DMS 273 (cell line): ENCODE results near the gene MKNK1.

ENCODE experiments used
- DNase-seq: peaks from one replicate; lab custom pipeline; 2025; ENCODE audit not compliant: unreplicated experiment; lab: John Stamatoyannopoulos, UW

The MKNK1 gene

GRCh38 chr1:46525253-46525983, 78.7 kb downstream of the MKNK1 start:
- DNase-seq = peak; percentile 34

GRCh38 chr1:46524843-46525242, 79.2 kb downstream of the MKNK1 start:
- peak; percentile 31 for DNase-seq

GRCh38 chr1:46523496-46524353, 80.3 kb downstream of the MKNK1 start:
- peak; percentile 89 for DNase-seq

- DNase-seq = no peak
Measured at GRCh38 chr1:46522969-46523320, 81.1 kb downstream of the MKNK1 start.

- DNase-seq = peak; percentile 49
Measured at GRCh38 chr1:46522184-46522968, 81.7 kb downstream of the MKNK1 start.

GRCh38 chr1:46521414-46521813, 82.7 kb downstream of the MKNK1 start:
- DNase-seq = no peak

GRCh38 chr1:46520063-46520911, 83.8 kb downstream of the MKNK1 start:
- DNase-seq = peak; percentile 57

- no peak for DNase-seq
Measured at GRCh38 chr1:46519209-46519608, 84.9 kb downstream of the MKNK1 start.

- DNase-seq = peak; percentile 43
Measured at GRCh38 chr1:46517932-46518498, 86.1 kb downstream of the MKNK1 start.

- peak; percentile 28 for DNase-seq
Measured at GRCh38 chr1:46517010-46517600, 87.0 kb downstream of the MKNK1 start.

GRCh38 chr1:46516200-46516950, 87.7 kb downstream of the MKNK1 start:
- DNase-seq = no peak

- no peak for DNase-seq
Measured at GRCh38 chr1:46515576-46515975, 88.5 kb downstream of the MKNK1 start.

GRCh38 chr1:46513536-46513935, 90.5 kb downstream of the MKNK1 start:
- DNase-seq = no peak

- no peak for DNase-seq
Measured at GRCh38 chr1:46512792-46513190, 91.3 kb downstream of the MKNK1 start.

- DNase-seq = no peak
Measured at GRCh38 chr1:46512135-46512791, 91.8 kb downstream of the MKNK1 start.

GRCh38 chr1:46510998-46511365, 93.1 kb downstream of the MKNK1 start:
- no peak for DNase-seq

- no peak for DNase-seq
Measured at GRCh38 chr1:46510341-46510997, 93.6 kb downstream of the MKNK1 start.

GRCh38 chr1:46508757-46509156, 95.3 kb downstream of the MKNK1 start:
- DNase-seq = no peak
